Keratinocyte (primary cell): ENCODE results near the gene UGT8. TPM values are rescaled to one million over a fixed set of nuclear protein-coding genes. Genes with fewer than 3 reads are reported as not detected.

Source experiments
- DNase-seq: peaks from one replicate; pipeline ENCODE4 v3.0.0-alpha.2; 2011; ENCODE audit warnings: low read depth, missing footprints, low spot score
- FAIRE-seq: peaks from 2 replicates; lab custom pipeline; 2011; peaks lifted over from hg19 to GRCh38; lab: Jason Lieb, UNC
- H2AFZ ChIP-seq: 2 replicates; pipeline ENCODE4 v1.6.0; 2012; ENCODE audit warnings: low read length, control low read depth, inconsistent platforms; ENCODE audit not compliant: control insufficient read depth
- H3K27ac ChIP-seq: 2 replicates; pipeline ENCODE4 v1.5.1; 2011; ENCODE audit warnings: low read length; ENCODE audit not compliant: control insufficient read depth, insufficient read depth
- H3K27me3 ChIP-seq: 3 replicates; pipeline ENCODE4 v1.6.0; 2011; ENCODE audit warnings: low read length; ENCODE audit not compliant: control insufficient read depth, insufficient read depth; ENCODE audit errors: extremely low read depth
- H3K36me3 ChIP-seq, 2 experiments: 2 replicates in 1 of 2; 3 replicates in 1 of 2; pipeline ENCODE4 v1.5.1; 2011; ENCODE audit warnings: low read length in 2 of 2, mild to moderate bottlenecking in 1 of 2; ENCODE audit not compliant: control insufficient read depth in 2 of 2, insufficient read depth in 2 of 2; ENCODE audit errors: extremely low read depth in 1 of 2
- H3K4me1 ChIP-seq: 3 replicates; pipeline ENCODE4 v1.5.1; 2011; ENCODE audit warnings: low read length; ENCODE audit not compliant: control insufficient read depth, insufficient read depth; ENCODE audit errors: extremely low read depth
- H3K4me2 ChIP-seq: 3 replicates; pipeline ENCODE4 v1.6.0; 2011; ENCODE audit warnings: low read depth, low read length; ENCODE audit not compliant: control insufficient read depth, insufficient read depth; ENCODE audit errors: extremely low read depth
- H3K4me3 ChIP-seq, 3 experiments: fragments of 200-600 bp in 1 of 3; sonication (generic) in 1 of 3; 2 replicates in 2 of 3; 3 replicates in 1 of 3; pipeline ENCODE4 v1.5.1; 2011 to 2016; ENCODE audit warnings: low read length in 3 of 3, mild to moderate bottlenecking in 3 of 3, control low read depth in 2 of 3, inconsistent platforms in 1 of 3, low read depth in 1 of 3, mixed read lengths in 1 of 3, mixed run types in 1 of 3, moderate library complexity in 1 of 3; ENCODE audit not compliant: control insufficient read depth in 2 of 3, insufficient read depth in 2 of 3; ENCODE audit errors: extremely low read depth in 1 of 3
- H3K79me2 ChIP-seq: 2 replicates; pipeline ENCODE4 v1.6.0; 2012; ENCODE audit warnings: low read length; ENCODE audit not compliant: control insufficient read depth, insufficient read depth
- H3K9ac ChIP-seq: 3 replicates; pipeline ENCODE4 v1.6.0; 2011; ENCODE audit warnings: low read length; ENCODE audit not compliant: control insufficient read depth, insufficient read depth; ENCODE audit errors: extremely low read depth
- H3K9me1 ChIP-seq: 3 replicates; pipeline ENCODE4 v1.6.0; 2011; ENCODE audit warnings: low read length; ENCODE audit not compliant: control insufficient read depth, insufficient read depth; ENCODE audit errors: extremely low read depth
- H3K9me3 ChIP-seq: 2 replicates; pipeline ENCODE4 v1.5.1; 2012; ENCODE audit warnings: low read depth, low read length; ENCODE audit not compliant: control insufficient read depth
- H4K20me1 ChIP-seq: 3 replicates; pipeline ENCODE4 v1.6.0; 2011; ENCODE audit warnings: low read length; ENCODE audit not compliant: control insufficient read depth, insufficient read depth; ENCODE audit errors: extremely low read depth
- CTCF ChIP-seq, 3 experiments: IDR thresholded peaks in 1 of 3; conservative IDR thresholded peaks in 1 of 3; optimal IDR thresholded peaks in 1 of 3; 2 replicates in 2 of 3; 3 replicates in 1 of 3; pipeline versions ENCODE3 to v1.5.1; 2011; ENCODE audit warnings: low read length in 3 of 3, mild to moderate bottlenecking in 3 of 3, moderate library complexity in 2 of 3, control low read depth in 1 of 3, inconsistent platforms in 1 of 3; ENCODE audit not compliant: insufficient read depth in 2 of 3; ENCODE audit errors: extremely low read depth in 1 of 3
- EZH2 ChIP-seq: IDR thresholded peaks from one replicate; pipeline ENCODE4 v1.6.1; 2012; ENCODE audit warnings: inconsistent platforms, mild to moderate bottlenecking, low read length, moderate library complexity
- dilution Hi-C: fragments of 300-500 bp; cut with MboI; formaldehyde crosslinking; loops from one replicate; pipeline ENCODE4 v1.7.0; 2020; ENCODE audit warnings: low sequenced_read_pairs; ENCODE audit not compliant: extremely low pct_ligation_motif_present
- polyA plus RNA-seq, 5 experiments: library from polyadenylated mRNA; depleted of rRNA in 3 of 5; stranded (reverse) in 3 of 5; stranded (forward) in 1 of 5; unstranded in 1 of 5; fragments of >200 nt; gene quantifications; 1 replicate in 1 of 5; 2 replicates in 3 of 5; 3 replicates in 1 of 5; pipeline versions ENCODE4 v1.2.1 to v1.2.3, GENCODE V29; 2011 to 2012; ENCODE audit warnings: missing spikeins in 2 of 5, low read depth in 1 of 5, low replicate concordance in 1 of 5

Gene UGT8
- polyA plus RNA-seq, 1 donor (not counting 4 experiments of a cell fraction or from before 2014, with no cell fraction given), result 1.7 TPM

- Histone ChIP-seq H2AFZ (no peak overlapping the region), H3K27me3 (no peaks in the 10 kb centered on the region), H3K4me1 (no peaks in the 10 kb centered on the region), H3K36me3 (no peaks in the 10 kb centered on the region), H3K4me2 (no peak overlapping the region), H3K4me3 (no peak overlapping the region), H3K27ac (no peak overlapping the region), H3K79me2 (no peaks in the 10 kb centered on the region), H3K9me1 (no peaks in the 10 kb centered on the region), H3K9me3 (no peaks in the 10 kb centered on the region), H3K9ac (no peak overlapping the region), H4K20me1 (no peaks in the 10 kb centered on the region)
- TF ChIP-seq CTCF (optimal IDR thresholded peaks at IDR 0.05 in 1 of 3, IDR thresholded peaks at IDR 0.05 in 1 of 3, conservative IDR thresholded peaks at IDR 0.05 in 1 of 3; ENCODE audit: extremely low read depth in 1 of 3, insufficient read depth in 2 of 3, low read length in 3 of 3) (no peak), EZH2 (no peak)
- DNase-seq, result no peak
- dilution Hi-C loops, result no loop called here
- no peak for FAIRE-seq
Measured at GRCh38 chr4:114698231-114698630, 99.6 kb downstream of the UGT8 start.

- no peak for TF ChIP-seq CTCF (optimal IDR thresholded peaks at IDR 0.05 in 1 of 3, IDR thresholded peaks at IDR 0.05 in 1 of 3, conservative IDR thresholded peaks at IDR 0.05 in 1 of 3; ENCODE audit: extremely low read depth in 1 of 3, insufficient read depth in 2 of 3, low read length in 3 of 3)
- dilution Hi-C loops, result no loop called here
- no peak for DNase-seq
- Histone ChIP-seq H3K4me3 (no peak overlapping the region), H3K9me1 (no peaks in the 10 kb centered on the region), H3K36me3 (no peaks in the 10 kb centered on the region), H4K20me1 (no peaks in the 10 kb centered on the region), H3K79me2 (no peaks in the 10 kb centered on the region), H3K4me1 (no peaks in the 10 kb centered on the region), H3K9me3 (no peaks in the 10 kb centered on the region), H2AFZ (no peak overlapping the region), H3K27ac (no peak overlapping the region), H3K4me2 (no peak overlapping the region), H3K9ac (no peak overlapping the region), H3K27me3 (no peaks in the 10 kb centered on the region)
- no peak for FAIRE-seq
Measured at GRCh38 chr4:114701491-114701890, 102.9 kb downstream of the UGT8 start.
